Effector memory CD4-positive, alpha-beta T cell (primary cell): Measurements from ENCODE around the gene CSNK1G2.

Experiments used
- DNase-seq, 3 donors: peaks; one replicate each; pipeline ENCODE4 v3.0.0-alpha.2; 2020
- H3K27ac ChIP-seq: 2 replicates; pipeline ENCODE4 v1.7.0; 2013; ENCODE audit warnings: mild to moderate bottlenecking, low read length, moderate library complexity; ENCODE audit not compliant: insufficient read depth, poor library complexity, severe bottlenecking
- H3K27me3 ChIP-seq: replicated peaks from 2 replicates; pipeline ENCODE4 v1.7.0; 2013; ENCODE audit warnings: mild to moderate bottlenecking, low read length; ENCODE audit not compliant: insufficient read depth, control insufficient read depth, poor library complexity, severe bottlenecking
- H3K36me3 ChIP-seq: 2 replicates; pipeline ENCODE4 v1.7.0; 2013; ENCODE audit warnings: mild to moderate bottlenecking, low read length, moderate library complexity; ENCODE audit not compliant: control insufficient read depth, insufficient read depth
- H3K4me1 ChIP-seq: 2 replicates; pipeline ENCODE4 v1.7.0; 2013; ENCODE audit warnings: low read length, mild to moderate bottlenecking; ENCODE audit not compliant: control insufficient read depth, insufficient read depth, poor library complexity, severe bottlenecking
- H3K4me3 ChIP-seq: 2 replicates; pipeline ENCODE4 v1.7.0; 2013; ENCODE audit warnings: low read length, low read depth, mild to moderate bottlenecking; ENCODE audit not compliant: insufficient read depth, poor library complexity, severe bottlenecking
- H3K9me3 ChIP-seq: 2 replicates; pipeline ENCODE4 v1.7.0; 2013; ENCODE audit warnings: mild to moderate bottlenecking, low read length, moderate library complexity; ENCODE audit not compliant: control insufficient read depth

The CSNK1G2 gene

DNA sequence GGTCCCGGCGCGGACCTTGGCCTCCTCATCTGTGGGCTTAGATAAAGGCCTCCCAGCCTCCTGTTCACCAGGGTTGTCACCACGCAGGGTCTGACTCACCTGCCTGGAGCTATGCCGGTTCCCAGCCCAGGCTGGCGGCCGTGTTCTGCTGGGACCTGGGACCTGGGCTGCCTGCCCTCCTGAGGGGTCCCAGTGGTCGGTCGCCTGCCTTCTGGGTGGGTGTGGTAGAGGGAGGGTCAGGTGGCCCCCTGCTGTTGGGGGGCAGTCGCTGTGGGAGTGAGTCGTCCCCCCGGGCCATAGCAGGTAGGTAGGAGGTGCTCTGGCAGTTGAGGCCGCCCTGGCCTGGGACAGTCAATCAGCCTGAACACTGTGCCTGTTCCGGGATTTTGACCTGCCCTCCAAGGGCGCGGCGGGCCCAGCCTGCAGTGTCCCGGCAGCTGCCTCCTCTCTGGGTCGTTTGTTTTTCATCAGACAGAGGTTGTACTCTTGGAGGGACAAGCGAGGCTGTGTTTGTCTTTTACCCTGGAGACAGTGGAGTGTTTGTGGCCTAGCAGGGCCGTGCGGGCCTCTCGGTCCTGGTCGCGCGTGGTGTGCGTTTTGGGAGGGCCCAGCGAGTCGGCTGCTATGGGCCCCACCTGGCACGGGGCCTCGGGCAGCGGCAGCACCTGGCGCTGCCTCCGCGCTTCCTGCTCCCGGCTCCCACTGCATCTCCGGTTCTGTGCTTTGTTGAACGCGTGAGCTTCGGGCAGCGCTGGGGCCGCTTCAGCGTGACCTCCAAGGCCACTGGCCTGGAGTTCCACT, 33.2 kb upstream of the CSNK1G2 start:
- H3K27ac ChIP-seq = no peak overlapping the region
- H3K36me3 ChIP-seq = peaks cover 3% of the 10 kb centered on the region
- H3K9me3 ChIP-seq = no peaks in the 10 kb centered on the region
- no peaks in the 10 kb centered on the region for H3K27me3 ChIP-seq
- DNase-seq = no peak
- no peak overlapping the region for H3K4me3 ChIP-seq
- peaks cover 6% of the 10 kb centered on the region for H3K4me1 ChIP-seq

DNA sequence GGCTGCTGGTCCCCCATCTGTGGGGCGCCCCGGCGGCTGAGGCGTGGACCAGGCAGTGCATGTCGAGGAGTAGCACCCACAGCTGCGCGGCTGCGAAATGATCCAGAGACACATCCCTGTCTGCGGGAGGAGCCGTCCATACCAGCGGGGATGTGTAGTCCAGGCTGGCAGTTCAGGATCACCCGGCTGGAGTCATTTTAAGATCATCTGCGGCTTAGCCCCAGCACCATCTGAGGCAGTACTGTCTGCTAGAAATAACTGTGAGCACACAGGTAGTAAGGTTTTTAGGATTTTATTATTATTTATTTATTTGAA, 32.7 kb upstream of the CSNK1G2 start:
- no peak for DNase-seq
- Histone ChIP-seq H3K4me1 (peaks cover 6% of the 10 kb centered on the region), H3K4me3 (no peak overlapping the region), H3K27me3 (no peaks in the 10 kb centered on the region), H3K9me3 (no peaks in the 10 kb centered on the region), H3K36me3 (peaks cover 8% of the 10 kb centered on the region), H3K27ac (no peak overlapping the region)

DNA sequence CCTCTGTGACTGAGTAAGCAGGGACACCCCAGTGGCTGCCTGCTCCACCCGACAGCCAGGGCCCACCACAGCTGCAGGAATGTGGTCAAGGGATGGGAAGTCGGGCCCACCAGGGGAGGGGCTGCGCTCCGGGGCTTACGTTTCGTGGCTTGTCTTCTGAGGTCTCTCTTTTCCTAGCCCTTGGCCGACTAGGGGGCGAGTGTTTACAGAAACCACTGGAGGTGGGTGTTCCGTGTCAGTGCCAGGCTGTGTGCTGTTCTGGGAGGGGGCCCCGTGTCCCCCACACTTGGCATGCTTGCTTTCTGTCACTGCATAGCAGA, 31.3 kb upstream of the CSNK1G2 start:
- peaks cover 12% of the 10 kb centered on the region for H3K36me3 ChIP-seq
- DNase-seq = no peak
- H3K4me3 ChIP-seq = no peak overlapping the region
- H3K9me3 ChIP-seq = no peaks in the 10 kb centered on the region
- no peaks in the 10 kb centered on the region for H3K27me3 ChIP-seq
- H3K27ac ChIP-seq = no peak overlapping the region
- H3K4me1 ChIP-seq = peaks cover 6% of the 10 kb centered on the region

DNA sequence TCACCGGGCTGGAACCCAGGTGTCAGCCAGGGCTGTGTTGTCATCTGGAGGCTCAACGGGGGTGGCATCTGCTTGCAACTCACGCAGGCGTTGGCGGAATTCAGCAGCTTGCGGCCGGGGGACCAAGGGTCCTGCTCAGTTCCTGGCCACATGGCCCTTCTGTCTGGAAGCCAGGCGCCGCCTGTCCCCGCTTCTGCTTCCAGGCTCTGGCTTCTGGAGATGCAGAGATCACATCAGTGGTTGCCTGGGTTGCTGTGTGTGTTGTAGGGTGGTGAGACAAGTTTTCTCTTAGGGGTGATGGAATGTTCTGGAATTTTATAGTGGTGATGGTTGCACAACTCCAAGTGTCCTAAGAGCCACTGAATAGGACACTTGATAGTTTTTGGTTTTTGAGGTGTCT, 30.8 kb upstream of the CSNK1G2 start:
- no peak for DNase-seq
- Histone ChIP-seq H3K27ac (no peak overlapping the region), H3K9me3 (no peaks in the 10 kb centered on the region), H3K4me3 (no peak overlapping the region), H3K36me3 (peaks cover 12% of the 10 kb centered on the region), H3K4me1 (peaks cover 6% of the 10 kb centered on the region), H3K27me3 (no peaks in the 10 kb centered on the region)

DNA sequence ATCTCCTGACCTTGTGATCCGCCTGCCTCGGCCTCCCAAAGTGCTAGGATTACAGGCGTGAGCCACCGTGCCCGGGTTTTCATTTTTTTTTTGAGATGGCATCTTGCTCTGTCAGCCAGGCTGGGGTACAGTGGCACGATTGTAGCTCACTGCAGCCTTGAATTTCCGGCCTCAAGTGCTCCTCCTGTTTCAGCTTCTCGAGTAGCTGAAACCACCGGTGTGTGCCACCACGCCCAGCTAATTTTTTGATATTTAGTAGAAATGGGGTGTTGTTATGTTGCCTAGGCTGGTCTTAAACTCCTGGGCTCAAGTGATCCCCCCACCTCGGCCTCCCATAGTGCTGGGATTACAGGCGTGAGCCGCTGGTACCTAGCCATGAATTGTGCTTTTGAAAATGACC, 29.9 kb upstream of the CSNK1G2 start:
- no peak overlapping the region for H3K27ac ChIP-seq
- H3K4me3 ChIP-seq = no peak overlapping the region
- H3K27me3 ChIP-seq = no peaks in the 10 kb centered on the region
- peaks cover 6% of the 10 kb centered on the region for H3K4me1 ChIP-seq
- no peaks in the 10 kb centered on the region for H3K9me3 ChIP-seq
- peaks cover 12% of the 10 kb centered on the region for H3K36me3 ChIP-seq
- no peak for DNase-seq

DNA sequence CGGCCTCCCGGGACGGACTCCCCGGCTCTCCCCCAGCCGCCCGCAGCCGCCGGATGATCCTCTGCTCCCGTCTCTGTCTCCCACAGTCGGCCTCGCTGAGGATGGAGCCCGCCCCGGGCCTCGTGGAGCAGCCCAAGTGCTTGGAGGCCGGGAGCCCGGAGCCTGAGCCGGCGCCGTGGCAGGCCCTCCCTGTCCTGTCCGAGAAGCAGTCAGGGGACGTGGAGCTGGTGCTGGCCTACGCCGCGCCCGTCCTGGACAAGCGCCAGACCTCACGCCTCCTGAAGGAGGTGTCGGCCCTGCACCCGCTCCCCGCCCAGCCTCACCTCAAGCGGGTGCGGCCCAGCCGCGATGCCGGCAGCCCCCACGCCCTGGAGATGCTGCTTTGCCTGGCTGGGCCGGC, 29.0 kb upstream of the CSNK1G2 start:
- Histone ChIP-seq H3K9me3 (no peaks in the 10 kb centered on the region), H3K4me3 (no peak overlapping the region), H3K36me3 (peaks cover 12% of the 10 kb centered on the region), H3K27me3 (no peaks in the 10 kb centered on the region), H3K4me1 (peaks cover 6% of the 10 kb centered on the region), H3K27ac (no peak overlapping the region)
- no peak for DNase-seq

DNA sequence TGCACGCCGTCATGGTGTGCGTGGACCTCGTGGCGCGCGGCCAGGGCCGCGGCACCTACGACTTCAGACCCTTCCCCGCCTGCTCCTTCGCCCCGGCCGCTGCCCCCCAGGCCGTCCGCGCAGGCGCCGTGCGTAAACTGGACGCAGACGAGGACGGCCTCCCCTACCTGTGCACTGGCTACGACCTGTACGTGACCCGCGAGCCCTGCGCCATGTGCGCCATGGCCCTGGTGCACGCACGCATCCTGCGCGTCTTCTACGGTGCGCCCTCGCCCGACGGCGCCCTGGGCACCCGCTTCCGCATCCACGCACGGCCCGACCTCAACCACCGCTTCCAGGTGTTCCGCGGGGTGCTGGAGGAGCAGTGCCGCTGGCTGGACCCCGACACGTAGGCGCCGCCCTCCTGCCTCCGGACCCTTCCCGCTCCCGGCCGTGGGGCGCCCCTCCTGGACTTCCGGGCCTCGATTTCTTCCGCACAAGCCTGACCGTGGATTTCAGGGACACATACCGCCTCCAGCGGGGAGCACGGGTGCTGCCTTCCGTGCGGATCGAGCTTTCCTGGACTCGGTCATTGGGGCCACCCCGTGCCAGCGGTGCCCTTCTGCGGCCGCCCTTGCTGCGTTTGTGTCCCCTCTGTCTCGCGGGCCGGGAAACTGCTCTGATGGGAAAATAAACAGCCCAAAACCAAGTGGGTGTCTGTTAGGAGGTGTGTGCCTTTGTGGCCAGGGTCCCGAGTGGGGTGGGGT, 28.0 kb upstream of the CSNK1G2 start:
- DNase-seq = no peak
- peaks cover 6% of the 10 kb centered on the region for H3K4me1 ChIP-seq
- no peaks in the 10 kb centered on the region for H3K27me3 ChIP-seq
- H3K9me3 ChIP-seq = no peaks in the 10 kb centered on the region
- no peak overlapping the region for H3K4me3 ChIP-seq
- peaks cover 14% of the 10 kb centered on the region for H3K36me3 ChIP-seq
- no peak overlapping the region for H3K27ac ChIP-seq

DNA sequence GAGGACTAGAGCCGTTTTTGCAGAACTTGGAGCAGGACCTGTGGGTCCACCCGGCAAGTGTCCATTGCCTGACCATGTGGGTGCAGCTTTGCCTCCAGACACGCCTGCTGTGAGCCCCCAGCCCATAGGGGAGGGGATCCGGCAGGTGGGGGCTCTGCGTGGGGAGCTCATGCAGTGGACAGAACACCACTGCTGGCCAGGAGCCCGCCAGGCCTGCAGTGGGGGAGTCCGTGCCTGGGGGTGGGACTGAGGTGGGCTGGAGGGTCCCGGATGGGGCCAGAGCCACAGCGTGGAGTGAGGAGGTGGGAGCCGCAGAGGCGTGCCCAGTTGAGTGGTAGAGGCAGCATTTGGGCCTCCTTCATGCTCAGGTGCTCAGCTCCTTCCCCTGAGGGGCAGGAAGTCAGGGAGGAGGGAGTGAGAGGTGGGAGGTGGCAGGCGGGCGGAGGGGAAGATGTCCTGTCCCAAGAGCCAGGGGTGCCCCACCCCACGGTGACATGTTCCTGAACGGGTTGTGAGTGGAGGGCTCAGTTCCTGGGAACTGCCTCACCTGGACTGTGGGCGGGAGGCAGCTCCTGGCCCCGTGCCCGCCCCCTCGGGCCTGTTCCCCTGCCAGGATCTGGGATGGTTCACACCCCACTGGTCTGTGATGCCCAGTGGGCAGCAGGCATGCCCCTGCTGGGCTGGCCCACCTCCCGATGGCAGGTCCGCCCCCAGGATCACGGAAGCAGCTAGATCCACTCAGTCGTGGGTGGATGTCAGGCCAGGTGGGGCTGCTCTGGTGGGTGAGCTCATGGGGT, 27.0 kb upstream of the CSNK1G2 start:
- DNase-seq = no peak

DNA sequence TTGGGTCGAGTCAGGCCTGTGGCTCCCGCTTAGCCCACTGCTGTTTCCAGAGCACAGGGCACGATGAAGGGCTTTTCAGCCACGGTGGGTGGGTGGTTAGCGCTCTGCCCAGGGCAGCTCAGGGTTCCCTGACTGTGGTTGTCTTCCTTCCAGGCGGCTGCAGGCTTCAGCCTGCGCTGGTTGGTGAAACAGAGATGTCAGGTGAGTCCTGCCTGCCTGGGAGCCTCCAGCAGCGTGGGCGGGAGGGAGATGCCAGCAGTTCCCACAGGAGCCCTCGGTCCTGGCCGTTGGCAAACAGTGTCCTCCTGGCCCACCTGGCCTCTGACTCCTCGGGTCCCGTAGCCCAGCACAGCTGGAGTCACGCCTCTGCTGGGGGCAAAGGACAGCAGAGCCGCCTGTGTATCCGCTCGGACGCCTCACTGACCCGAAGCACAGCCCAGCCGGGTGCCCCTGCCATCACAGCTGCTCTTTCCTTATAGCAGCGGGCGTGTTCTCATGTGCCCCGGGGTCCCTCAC, 26.1 kb upstream of the CSNK1G2 start:
- no peak for DNase-seq
- peaks cover 18% of the 10 kb centered on the region for H3K36me3 ChIP-seq
- H3K4me1 ChIP-seq = no peaks in the 10 kb centered on the region
- no peak overlapping the region for H3K4me3 ChIP-seq
- no peak overlapping the region for H3K27ac ChIP-seq
- H3K9me3 ChIP-seq = no peaks in the 10 kb centered on the region
- no peaks in the 10 kb centered on the region for H3K27me3 ChIP-seq

More for the DNA sequence above, 27.0 kb upstream of the CSNK1G2 start:
- Histone ChIP-seq H3K27ac (no peak overlapping the region), H3K4me3 (no peak overlapping the region), H3K9me3 (no peaks in the 10 kb centered on the region), H3K36me3 (peaks cover 18% of the 10 kb centered on the region), H3K4me1 (peaks cover 6% of the 10 kb centered on the region), H3K27me3 (no peaks in the 10 kb centered on the region)

DNA sequence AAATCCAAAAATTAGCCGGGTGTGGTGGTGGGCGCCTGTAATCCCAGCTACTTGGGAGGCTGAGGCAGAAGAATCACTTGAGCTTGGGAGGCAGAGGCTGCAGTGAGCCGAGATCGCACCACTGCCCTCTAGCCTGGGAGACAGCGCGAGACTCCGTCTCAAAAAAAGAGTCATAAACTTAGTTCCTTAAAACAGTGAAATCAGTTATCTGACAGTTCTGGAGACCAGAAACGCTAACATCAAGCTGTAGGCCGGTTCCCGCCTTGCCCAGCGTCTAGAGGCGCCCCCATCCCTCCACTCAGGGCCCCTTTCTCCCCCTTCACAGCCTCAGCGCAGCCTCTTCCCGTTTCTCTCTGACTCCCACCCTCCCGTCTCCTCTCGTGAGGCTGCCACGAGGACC, 23.8 kb upstream of the CSNK1G2 start:
- Histone ChIP-seq H3K4me3 (no peak overlapping the region), H3K4me1 (no peaks in the 10 kb centered on the region), H3K9me3 (no peaks in the 10 kb centered on the region), H3K27me3 (no peaks in the 10 kb centered on the region), H3K36me3 (peaks cover 20% of the 10 kb centered on the region), H3K27ac (no peak overlapping the region)
- no peak for DNase-seq
